Epidermal melanocyte (primary cell): ENCODE results near the gene NAP1L4.

Experiments
- DNase-seq: peaks from one replicate; pipeline ENCODE4 v3.0.0; 2011; ENCODE audit warnings: low spot score; ENCODE audit not compliant: insufficient read length

NAP1L4 gene, protein sequence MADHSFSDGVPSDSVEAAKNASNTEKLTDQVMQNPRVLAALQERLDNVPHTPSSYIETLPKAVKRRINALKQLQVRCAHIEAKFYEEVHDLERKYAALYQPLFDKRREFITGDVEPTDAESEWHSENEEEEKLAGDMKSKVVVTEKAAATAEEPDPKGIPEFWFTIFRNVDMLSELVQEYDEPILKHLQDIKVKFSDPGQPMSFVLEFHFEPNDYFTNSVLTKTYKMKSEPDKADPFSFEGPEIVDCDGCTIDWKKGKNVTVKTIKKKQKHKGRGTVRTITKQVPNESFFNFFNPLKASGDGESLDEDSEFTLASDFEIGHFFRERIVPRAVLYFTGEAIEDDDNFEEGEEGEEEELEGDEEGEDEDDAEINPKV

GRCh38 chr11:2992234-2992996 lies at the start of gene NAP1L4:
TSS of gene NAP1L4 (minus strand) at chr11:2992329. CDS start at chr11:2979220, 13,109 bp downstream.
- peak; percentile 100 for DNase-seq

DNA sequence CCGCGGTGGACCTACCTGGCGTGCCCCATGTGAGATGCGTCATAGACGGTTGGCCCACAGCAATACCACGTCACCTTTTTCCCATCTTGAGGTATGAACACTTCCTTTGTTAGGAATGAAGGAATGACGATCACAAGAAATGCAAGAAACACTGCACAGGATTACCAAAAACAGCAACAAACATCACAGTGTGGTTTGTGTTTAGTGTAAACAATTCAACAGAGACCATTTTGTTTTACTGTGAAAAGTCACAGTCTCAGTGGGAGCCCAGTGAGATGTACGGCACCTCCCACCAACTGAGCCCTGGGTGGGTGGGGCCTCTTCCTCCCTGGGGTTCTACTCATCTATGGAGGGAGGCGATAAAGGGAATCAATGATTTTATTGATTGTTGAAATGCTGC lies 48.8 kb upstream of the NAP1L4 start:
- no peak for DNase-seq

GRCh38 chr11:3037945-3038271 lies 45.8 kb upstream of the NAP1L4 start:
- no peak for DNase-seq

- peak; percentile 85 for DNase-seq
Observed at GRCh38 chr11:3037040-3037944, 45.2 kb upstream of the NAP1L4 start.

DNA sequence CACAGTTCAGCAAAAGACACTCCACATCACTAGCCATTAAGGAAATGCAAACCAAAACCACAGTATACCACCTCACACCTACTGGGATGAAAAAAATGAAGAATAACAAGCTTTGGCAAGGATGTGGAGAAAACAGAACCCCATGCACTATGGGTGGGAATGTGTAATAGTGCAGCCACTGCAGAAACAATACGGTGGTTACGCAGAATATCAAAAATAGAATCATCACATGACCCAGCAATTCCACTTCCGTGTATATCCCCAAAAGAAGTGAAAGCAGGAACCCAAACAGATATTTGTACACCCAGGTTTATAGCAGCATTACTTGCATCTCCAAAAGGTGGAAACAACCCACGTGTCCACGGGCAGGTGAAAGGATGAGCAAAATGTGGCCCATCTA lies 44.3 kb upstream of the NAP1L4 start:
- no peak for DNase-seq

GRCh38 chr11:3035333-3035732 lies 43.2 kb upstream of the NAP1L4 start:
- DNase-seq, result no peak

- DNase-seq, result no peak
Observed at GRCh38 chr11:3030289-3031070, 38.4 kb upstream of the NAP1L4 start.

DNA sequence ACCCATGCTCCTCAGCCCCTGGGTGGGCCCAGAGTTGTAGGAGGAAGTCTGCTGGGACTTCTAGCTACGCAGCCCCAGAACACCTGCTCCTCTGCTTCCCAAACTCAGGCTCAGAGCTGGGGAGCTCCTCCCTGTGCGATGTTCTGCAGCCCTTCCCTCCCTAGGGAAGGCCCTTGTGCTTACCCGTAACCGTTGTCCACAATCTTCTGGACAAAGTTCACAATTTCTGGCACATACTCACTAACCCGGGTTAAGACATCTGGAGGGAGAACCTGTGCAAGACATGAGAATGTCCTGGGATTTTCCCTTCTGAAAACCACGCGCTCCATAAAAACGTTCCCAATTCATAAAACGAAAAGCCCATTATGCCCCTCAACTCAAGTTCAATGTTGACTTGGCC lies 36.7 kb upstream of the NAP1L4 start:
- DNase-seq, result no peak

GRCh38 chr11:3026803-3027202 lies 34.7 kb upstream of the NAP1L4 start:
- no peak for DNase-seq

DNA sequence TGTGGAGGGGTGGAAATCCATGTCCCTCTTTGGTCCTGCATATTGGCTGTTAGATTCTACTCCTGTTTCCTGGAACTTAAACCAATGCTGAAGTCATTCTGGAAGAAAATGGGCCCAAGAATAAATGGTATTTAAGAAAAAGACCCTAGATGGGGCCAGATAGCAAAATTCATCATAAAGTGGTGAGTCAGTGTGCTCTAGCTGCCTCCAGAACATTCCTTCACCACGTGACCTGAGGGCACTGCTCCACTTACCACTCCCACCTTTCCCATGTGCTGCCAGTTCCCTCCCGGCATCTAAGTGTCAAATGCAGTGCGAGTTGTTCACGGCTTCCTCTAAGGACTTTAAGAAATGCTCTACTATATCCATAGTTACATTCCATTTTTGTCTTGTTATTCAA lies 30.9 kb upstream of the NAP1L4 start:
- DNase-seq, result peak; percentile 40

- no peak for DNase-seq
Observed at GRCh38 chr11:3022300-3022967, 30.3 kb upstream of the NAP1L4 start.

DNA sequence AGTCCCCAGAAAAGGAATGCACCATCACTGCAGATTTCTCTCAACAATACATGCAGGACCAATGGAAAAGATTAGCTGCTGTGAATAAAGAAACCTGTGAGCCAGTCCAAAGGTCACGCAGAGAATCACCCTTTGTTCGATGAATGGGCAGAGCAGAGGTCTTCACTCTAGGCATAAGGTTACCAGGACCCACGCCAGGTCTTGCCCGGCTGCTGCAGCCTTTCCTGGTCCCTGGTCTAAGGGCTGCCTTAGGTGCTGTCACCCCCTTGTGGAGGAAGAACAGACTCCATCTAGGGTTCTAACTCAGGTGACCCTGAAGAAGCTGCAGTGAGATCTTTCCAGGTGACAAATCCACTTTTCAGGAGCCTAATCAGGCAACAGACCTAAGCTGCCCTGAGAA lies 29.0 kb upstream of the NAP1L4 start:
- DNase-seq, result no peak

GRCh38 chr11:3020011-3020410 lies 27.9 kb upstream of the NAP1L4 start:
- DNase-seq, result no peak

GRCh38 chr11:3018596-3018995 lies 26.5 kb upstream of the NAP1L4 start:
- DNase-seq, result no peak

DNA sequence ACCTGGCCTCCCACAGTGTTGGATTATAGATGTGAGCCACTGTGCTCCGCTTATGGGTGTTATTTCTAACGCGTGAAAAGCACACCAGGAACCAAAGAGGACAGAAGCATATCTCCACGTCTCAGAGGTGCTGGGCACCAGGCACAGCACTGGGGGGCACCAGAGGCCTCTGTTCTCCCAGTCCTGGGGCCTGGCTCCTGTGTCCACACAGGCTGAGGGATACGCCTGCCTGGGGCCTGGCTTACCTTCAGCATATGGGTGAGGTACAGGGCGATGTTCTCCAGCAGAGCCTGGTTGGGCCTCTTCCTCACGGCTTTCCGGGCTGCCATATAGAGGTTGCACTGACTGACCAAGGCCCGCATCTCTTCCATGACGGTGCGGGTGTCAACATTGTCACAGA lies 24.7 kb upstream of the NAP1L4 start:
- DNase-seq, result no peak

DNA sequence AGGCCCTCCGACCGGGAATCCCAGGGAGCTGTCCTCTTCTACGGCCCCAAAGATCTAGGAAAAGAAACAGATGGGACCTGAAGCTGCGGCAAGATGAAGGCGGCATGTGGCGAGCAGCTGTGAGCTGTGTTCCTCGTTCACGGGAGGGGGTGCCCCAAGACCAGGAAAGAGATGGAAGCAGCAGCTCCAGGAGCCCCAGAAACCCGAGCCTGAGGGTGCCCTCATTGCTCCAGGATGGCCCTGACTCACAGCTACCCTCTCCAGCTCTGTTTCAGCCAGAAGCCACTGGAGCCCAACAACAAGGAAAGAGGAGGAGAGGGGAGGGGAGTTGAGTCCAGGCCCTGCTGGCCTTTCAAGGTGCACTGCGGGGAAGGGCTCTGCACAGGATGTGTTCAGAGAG lies 23.7 kb upstream of the NAP1L4 start:
- DNase-seq, result no peak

- DNase-seq, result no peak
Observed at GRCh38 chr11:3014943-3015342, 22.8 kb upstream of the NAP1L4 start.

DNA sequence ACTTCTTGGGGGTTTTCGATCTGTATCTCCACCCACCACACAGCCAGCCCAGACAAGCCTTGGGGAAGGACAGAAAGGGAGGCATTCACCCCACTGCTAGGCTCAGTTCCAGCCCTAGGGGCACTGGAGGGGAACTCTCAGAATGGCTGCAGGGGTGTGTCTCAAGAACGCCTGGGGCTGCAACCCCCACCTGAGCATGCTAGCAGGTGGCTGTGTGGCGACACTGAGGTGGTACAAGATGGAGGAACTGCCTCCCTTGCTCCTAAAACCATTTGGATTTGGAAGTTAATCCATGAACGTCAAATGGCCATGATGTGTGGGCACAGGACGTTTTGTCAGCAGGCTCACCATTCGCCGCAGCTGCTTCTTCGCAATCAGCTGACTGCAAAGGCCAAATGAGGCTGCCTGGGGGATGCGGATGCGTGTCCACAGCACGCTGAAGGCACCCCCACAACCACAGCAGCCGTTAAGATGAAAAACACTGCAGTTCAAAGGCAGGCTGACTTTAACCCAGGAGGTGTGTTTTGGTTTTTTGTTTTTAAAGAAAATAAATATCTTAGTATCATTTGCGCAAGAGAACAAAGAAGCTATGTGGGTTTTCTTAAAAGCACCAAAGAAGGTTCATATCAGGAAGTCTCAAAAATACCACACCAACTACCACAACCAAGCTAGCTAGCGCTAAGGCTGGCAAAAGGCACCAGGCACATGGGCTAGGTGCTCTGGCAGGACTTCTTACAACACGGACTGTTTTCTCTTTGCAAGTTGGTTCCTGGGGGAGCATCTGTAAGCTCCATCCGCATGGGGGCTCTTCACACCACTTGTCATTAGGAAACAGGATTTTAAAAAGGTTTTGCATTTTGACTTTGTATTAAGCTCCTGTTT lies 22.2 kb upstream of the NAP1L4 start:
- DNase-seq, result no peak
